ENCODE measurements around the gene LCN1. TPM values are rescaled to one million over a fixed set of nuclear protein-coding genes. Genes with fewer than 3 reads are reported as not detected.

LCN1 gene
- polyA plus RNA-seq, 1 donor (not counting 4 experiments of a cell fraction or from before 2014, with no cell fraction given), result not detected

GRCh38 chr9:135490980-135491464, 30.2 kb upstream of the LCN1 start:
- no peak for FAIRE-seq
- Histone ChIP-seq H3K27me3 (ENCODE audit: control insufficient read depth, extremely low read depth, insufficient read depth, low read length) (no peaks in the 10 kb centered on the region), H4K20me1 (ENCODE audit: control insufficient read depth, extremely low read depth, insufficient read depth, low read length) (no peaks in the 10 kb centered on the region), H3K4me2 (ENCODE audit: control insufficient read depth, extremely low read depth, insufficient read depth, low read depth, low read length) (no peak overlapping the region), H2AFZ (ENCODE audit: control insufficient read depth, low read length) (no peak overlapping the region), H3K79me2 (ENCODE audit: control insufficient read depth, insufficient read depth, low read length) (no peaks in the 10 kb centered on the region), H3K9me1 (ENCODE audit: control insufficient read depth, extremely low read depth, insufficient read depth, low read length) (no peaks in the 10 kb centered on the region), H3K4me3 (ENCODE audit: control insufficient read depth in 2 of 3, extremely low read depth in 1 of 3, insufficient read depth in 2 of 3, low read depth in 1 of 3, low read length in 3 of 3) (no peak overlapping the region), H3K9ac (ENCODE audit: control insufficient read depth, extremely low read depth, insufficient read depth, low read length) (no peak overlapping the region), H3K27ac (ENCODE audit: control insufficient read depth, insufficient read depth, low read length) (no peak overlapping the region), H3K4me1 (ENCODE audit: control insufficient read depth, extremely low read depth, insufficient read depth, low read length) (no peaks in the 10 kb centered on the region), H3K36me3 (ENCODE audit: control insufficient read depth in 2 of 2, extremely low read depth in 1 of 2, insufficient read depth in 2 of 2, low read length in 2 of 2) (peaks cover 1 to 5% of the 10 kb centered on the region in 2 experiments), H3K9me3 (ENCODE audit: control insufficient read depth, low read depth, low read length) (no peaks in the 10 kb centered on the region)
- no peak for TF ChIP-seq EZH2 (IDR thresholded peaks at IDR 0.05; ENCODE audit: low read length)
- TF ChIP-seq, protein P1, sequence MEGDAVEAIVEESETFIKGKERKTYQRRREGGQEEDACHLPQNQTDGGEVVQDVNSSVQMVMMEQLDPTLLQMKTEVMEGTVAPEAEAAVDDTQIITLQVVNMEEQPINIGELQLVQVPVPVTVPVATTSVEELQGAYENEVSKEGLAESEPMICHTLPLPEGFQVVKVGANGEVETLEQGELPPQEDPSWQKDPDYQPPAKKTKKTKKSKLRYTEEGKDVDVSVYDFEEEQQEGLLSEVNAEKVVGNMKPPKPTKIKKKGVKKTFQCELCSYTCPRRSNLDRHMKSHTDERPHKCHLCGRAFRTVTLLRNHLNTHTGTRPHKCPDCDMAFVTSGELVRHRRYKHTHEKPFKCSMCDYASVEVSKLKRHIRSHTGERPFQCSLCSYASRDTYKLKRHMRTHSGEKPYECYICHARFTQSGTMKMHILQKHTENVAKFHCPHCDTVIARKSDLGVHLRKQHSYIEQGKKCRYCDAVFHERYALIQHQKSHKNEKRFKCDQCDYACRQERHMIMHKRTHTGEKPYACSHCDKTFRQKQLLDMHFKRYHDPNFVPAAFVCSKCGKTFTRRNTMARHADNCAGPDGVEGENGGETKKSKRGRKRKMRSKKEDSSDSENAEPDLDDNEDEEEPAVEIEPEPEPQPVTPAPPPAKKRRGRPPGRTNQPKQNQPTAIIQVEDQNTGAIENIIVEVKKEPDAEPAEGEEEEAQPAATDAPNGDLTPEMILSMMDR (optimal IDR thresholded peaks at IDR 0.05 in 1 of 3, IDR thresholded peaks at IDR 0.05 in 1 of 3, conservative IDR thresholded peaks at IDR 0.05 in 1 of 3; ENCODE audit: extremely low read depth in 1 of 3, insufficient read depth in 2 of 3, low read length in 3 of 3), result no peak
- dilution Hi-C loops (cut with MboI; ENCODE audit: extremely low pct_ligation_motif_present, low sequenced_read_pairs), result no loop called here
- DNase-seq (ENCODE audit: low read depth, low spot score), result no peak

DNA sequence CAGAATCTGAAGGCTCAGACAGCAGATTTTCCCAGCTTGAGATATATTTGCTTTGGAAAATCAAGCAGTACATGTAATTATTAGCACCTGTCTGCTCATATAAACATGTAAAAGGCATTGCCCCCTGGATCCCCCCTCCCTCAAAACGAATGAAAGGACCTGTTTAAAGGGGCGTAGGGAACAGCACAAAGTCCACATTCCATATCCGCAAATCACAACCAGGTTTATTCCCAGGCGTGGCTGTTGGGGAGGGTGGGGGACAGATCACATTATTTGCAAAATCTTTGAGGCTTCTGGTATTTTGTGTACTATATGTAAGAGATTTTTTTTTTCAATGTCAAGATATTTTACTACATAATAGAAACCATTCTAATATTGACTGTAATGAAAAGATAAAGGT, 29.5 kb upstream of the LCN1 start:
- FAIRE-seq, result no peak
- H3K4me1 ChIP-seq (ENCODE audit: control insufficient read depth, extremely low read depth, insufficient read depth, low read length), result no peaks in the 10 kb centered on the region
- H3K79me2 ChIP-seq (ENCODE audit: control insufficient read depth, insufficient read depth, low read length), result no peaks in the 10 kb centered on the region

More for the DNA sequence above, 29.5 kb upstream of the LCN1 start:
- Histone ChIP-seq H3K9me1 (ENCODE audit: control insufficient read depth, extremely low read depth, insufficient read depth, low read length) (no peaks in the 10 kb centered on the region), H3K27me3 (ENCODE audit: control insufficient read depth, extremely low read depth, insufficient read depth, low read length) (no peaks in the 10 kb centered on the region), H2AFZ (ENCODE audit: control insufficient read depth, low read length) (no peak overlapping the region), H3K4me2 (ENCODE audit: control insufficient read depth, extremely low read depth, insufficient read depth, low read depth, low read length) (no peak overlapping the region), H3K9ac (ENCODE audit: control insufficient read depth, extremely low read depth, insufficient read depth, low read length) (no peak overlapping the region), H3K9me3 (ENCODE audit: control insufficient read depth, low read depth, low read length) (no peaks in the 10 kb centered on the region), H3K36me3 (ENCODE audit: control insufficient read depth in 2 of 2, extremely low read depth in 1 of 2, insufficient read depth in 2 of 2, low read length in 2 of 2) (peaks cover 1 to 2% of the 10 kb centered on the region in 2 experiments), H3K4me3 (ENCODE audit: control insufficient read depth in 2 of 3, extremely low read depth in 1 of 3, insufficient read depth in 2 of 3, low read depth in 1 of 3, low read length in 3 of 3) (no peak overlapping the region), H3K27ac (ENCODE audit: control insufficient read depth, insufficient read depth, low read length) (no peak overlapping the region), H4K20me1 (ENCODE audit: control insufficient read depth, extremely low read depth, insufficient read depth, low read length) (no peaks in the 10 kb centered on the region)
- dilution Hi-C loops (cut with MboI; ENCODE audit: extremely low pct_ligation_motif_present, low sequenced_read_pairs), result no loop called here
- no peak for TF ChIP-seq EZH2 (IDR thresholded peaks at IDR 0.05; ENCODE audit: low read length)
- TF ChIP-seq, protein P1 (optimal IDR thresholded peaks at IDR 0.05 in 1 of 3, IDR thresholded peaks at IDR 0.05 in 1 of 3, conservative IDR thresholded peaks at IDR 0.05 in 1 of 3; ENCODE audit: extremely low read depth in 1 of 3, insufficient read depth in 2 of 3, low read length in 3 of 3), result no peak
- no peak for DNase-seq (ENCODE audit: low read depth, low spot score)
